ENCODE data around the gene CAMK2B.

Gene CAMK2B

DNA sequence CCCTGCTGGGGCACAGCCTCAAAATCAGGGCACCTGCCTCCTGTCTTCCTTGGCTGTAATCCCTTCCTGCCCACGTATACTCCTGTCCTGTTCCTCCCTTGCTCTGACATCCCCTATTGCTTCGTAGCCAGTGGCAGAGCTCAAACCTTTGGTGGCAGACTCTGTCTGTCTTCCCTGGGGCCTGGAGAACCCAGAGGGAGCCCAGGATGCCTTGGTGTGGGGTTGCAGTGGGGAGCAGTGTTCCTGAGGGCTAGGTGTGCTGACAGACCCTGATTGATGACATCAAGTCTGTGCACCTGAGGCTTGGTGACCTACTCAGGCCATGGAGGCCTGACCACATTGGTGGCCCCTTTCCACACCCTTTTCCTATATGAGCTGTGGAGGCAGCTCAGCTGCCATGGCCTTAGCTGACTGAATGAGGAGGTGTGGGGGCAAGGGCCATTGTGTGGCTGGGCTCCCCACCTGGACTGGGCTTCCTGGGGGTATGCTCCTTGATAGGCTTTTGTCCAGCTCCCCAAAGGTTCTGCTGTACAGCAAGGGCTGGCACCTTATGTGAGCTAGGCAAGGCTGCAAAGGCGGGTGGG lies 130.7 kb downstream of the CAMK2B start:
- no peaks in the 10 kb centered on the region for H3K79me2 ChIP-seq (ENCODE audit: insufficient read depth, low read length)
- no peaks in the 10 kb centered on the region for H3K27me3 ChIP-seq (ENCODE audit: insufficient read depth, low read length, poor library complexity)
- H3K27ac ChIP-seq (ENCODE audit: low read length): no peak overlapping the region
- no peaks in the 10 kb centered on the region for H3K36me3 ChIP-seq (ENCODE audit: insufficient read depth, low read length)
- H3K4me2 ChIP-seq (ENCODE audit: insufficient read depth, low read length): no peak overlapping the region
- TF ChIP-seq, protein P1, sequence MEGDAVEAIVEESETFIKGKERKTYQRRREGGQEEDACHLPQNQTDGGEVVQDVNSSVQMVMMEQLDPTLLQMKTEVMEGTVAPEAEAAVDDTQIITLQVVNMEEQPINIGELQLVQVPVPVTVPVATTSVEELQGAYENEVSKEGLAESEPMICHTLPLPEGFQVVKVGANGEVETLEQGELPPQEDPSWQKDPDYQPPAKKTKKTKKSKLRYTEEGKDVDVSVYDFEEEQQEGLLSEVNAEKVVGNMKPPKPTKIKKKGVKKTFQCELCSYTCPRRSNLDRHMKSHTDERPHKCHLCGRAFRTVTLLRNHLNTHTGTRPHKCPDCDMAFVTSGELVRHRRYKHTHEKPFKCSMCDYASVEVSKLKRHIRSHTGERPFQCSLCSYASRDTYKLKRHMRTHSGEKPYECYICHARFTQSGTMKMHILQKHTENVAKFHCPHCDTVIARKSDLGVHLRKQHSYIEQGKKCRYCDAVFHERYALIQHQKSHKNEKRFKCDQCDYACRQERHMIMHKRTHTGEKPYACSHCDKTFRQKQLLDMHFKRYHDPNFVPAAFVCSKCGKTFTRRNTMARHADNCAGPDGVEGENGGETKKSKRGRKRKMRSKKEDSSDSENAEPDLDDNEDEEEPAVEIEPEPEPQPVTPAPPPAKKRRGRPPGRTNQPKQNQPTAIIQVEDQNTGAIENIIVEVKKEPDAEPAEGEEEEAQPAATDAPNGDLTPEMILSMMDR (IDR thresholded peaks at IDR 0.05; ENCODE audit: borderline replicate concordance, extremely low read depth, low read length, poor library complexity, severe bottlenecking): no peak
- no peak for TF ChIP-seq EZH2 (IDR thresholded peaks at IDR 0.05; ENCODE audit: borderline replicate concordance, low read depth, low read length, severe bottlenecking)
- peaks cover 11% of the 10 kb centered on the region for H3K4me1 ChIP-seq (ENCODE audit: insufficient read depth, low read length)
- ATAC-seq (ENCODE audit: insufficient read depth, low read depth) (no peak), DNase-seq (no peak)
- H3K4me3 ChIP-seq (ENCODE audit: low read depth in 1 of 2, low read length in 2 of 2): no peak overlapping the region
- no peaks in the 10 kb centered on the region for H4K20me1 ChIP-seq (ENCODE audit: insufficient read depth, low read length)
- no peak overlapping the region for H2AFZ ChIP-seq (ENCODE audit: low read depth, low read length)
- H3K9ac ChIP-seq (ENCODE audit: low read depth, low read length): no peak overlapping the region
- H3K9me3 ChIP-seq (ENCODE audit: insufficient read depth, low read length, severe bottlenecking): no peaks in the 10 kb centered on the region

DNA sequence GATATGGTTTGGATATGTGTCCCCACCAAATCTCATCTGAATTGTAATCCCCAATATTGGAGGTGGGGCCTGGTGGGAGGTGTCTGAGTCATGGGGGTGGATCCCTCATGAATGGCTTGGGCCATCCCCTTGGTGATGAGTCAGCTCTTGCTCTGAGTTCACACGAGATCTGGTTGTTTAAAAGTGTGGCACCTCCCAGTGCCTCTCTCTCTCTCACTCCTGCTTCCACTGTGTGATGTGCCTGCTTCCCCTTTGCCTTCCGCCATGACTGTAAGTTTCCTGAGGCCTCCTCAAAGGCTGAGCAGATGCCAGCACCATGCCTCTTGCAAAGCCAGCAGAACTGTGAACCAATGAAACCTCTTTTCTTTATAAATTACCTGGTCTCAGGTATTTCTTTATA lies 131.3 kb downstream of the CAMK2B start:
- Histone ChIP-seq H3K9me3 (ENCODE audit: insufficient read depth, low read length, severe bottlenecking) (no peaks in the 10 kb centered on the region), H3K4me2 (ENCODE audit: insufficient read depth, low read length) (no peak overlapping the region), H3K79me2 (ENCODE audit: insufficient read depth, low read length) (no peaks in the 10 kb centered on the region), H3K36me3 (ENCODE audit: insufficient read depth, low read length) (no peaks in the 10 kb centered on the region), H2AFZ (ENCODE audit: low read depth, low read length) (no peak overlapping the region), H3K4me3 (ENCODE audit: low read depth in 1 of 2, low read length in 2 of 2) (no peak overlapping the region), H3K4me1 (ENCODE audit: insufficient read depth, low read length) (peaks cover 11% of the 10 kb centered on the region), H3K27ac (ENCODE audit: low read length) (no peak overlapping the region), H3K27me3 (ENCODE audit: insufficient read depth, low read length, poor library complexity) (no peaks in the 10 kb centered on the region), H3K9ac (ENCODE audit: low read depth, low read length) (no peak overlapping the region), H4K20me1 (ENCODE audit: insufficient read depth, low read length) (no peaks in the 10 kb centered on the region; the same call in 1 of the 2 replicates)
- DNase-seq (no peak), ATAC-seq (ENCODE audit: insufficient read depth, low read depth) (no peak)
- TF ChIP-seq, protein P1 (IDR thresholded peaks at IDR 0.05; ENCODE audit: borderline replicate concordance, extremely low read depth, low read length, poor library complexity, severe bottlenecking): no peak

DNA sequence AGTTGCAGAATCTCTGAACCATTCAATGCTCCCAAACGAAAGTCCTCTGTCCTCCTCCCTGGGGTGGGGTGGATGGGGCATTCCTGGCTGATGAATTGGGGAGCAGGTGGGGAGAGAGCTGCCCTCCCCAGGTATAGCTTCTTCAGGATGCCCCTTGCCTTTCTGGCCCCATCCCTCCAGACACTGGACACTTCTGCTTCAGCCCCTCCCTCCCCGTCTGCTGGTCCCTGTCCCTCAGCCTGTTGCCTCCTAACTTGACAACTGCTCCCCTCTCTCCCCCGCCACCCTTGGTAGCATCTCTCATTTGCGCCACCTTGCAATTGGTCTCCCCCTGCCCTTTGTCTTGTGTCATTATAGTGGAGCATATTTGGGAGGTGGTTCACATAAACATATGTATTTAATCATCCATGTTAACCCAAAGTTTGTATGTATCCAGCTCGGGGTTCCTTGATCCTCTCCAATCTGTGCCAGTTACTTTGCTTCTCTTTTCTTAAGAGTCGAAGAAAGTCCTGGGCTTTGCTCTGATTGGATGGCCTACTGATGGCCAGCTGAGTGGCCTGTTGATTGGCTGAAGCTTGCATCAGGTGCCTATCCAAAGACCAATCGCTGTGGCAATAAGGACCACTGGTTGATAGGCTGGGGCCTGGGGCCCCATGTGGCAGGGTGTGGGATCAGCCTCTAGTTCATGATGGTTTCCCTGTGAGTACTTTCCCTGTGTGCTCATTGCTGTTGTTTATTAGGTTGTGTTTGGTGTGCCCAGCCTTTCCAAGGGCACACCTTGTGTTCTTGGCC lies 132.2 kb downstream of the CAMK2B start:
- Histone ChIP-seq H3K4me1 (ENCODE audit: insufficient read depth, low read length) (peaks cover 11% of the 10 kb centered on the region), H3K27ac (ENCODE audit: low read length) (no peak overlapping the region), H3K9ac (ENCODE audit: low read depth, low read length) (no peak overlapping the region), H3K9me3 (ENCODE audit: insufficient read depth, low read length, severe bottlenecking) (no peaks in the 10 kb centered on the region), H3K79me2 (ENCODE audit: insufficient read depth, low read length) (no peaks in the 10 kb centered on the region), H3K4me3 (ENCODE audit: low read depth in 1 of 2, low read length in 2 of 2) (no peak overlapping the region), H3K36me3 (ENCODE audit: insufficient read depth, low read length) (no peaks in the 10 kb centered on the region), H4K20me1 (ENCODE audit: insufficient read depth, low read length) (no peaks in the 10 kb centered on the region; the same call in 1 of the 2 replicates), H2AFZ (ENCODE audit: low read depth, low read length) (no peak overlapping the region), H3K4me2 (ENCODE audit: insufficient read depth, low read length) (no peak overlapping the region), H3K27me3 (ENCODE audit: insufficient read depth, low read length, poor library complexity) (no peaks in the 10 kb centered on the region)
- DNase-seq: no peak
- TF ChIP-seq, protein P1 (IDR thresholded peaks at IDR 0.05; ENCODE audit: borderline replicate concordance, extremely low read depth, low read length, poor library complexity, severe bottlenecking): no peak
- no peak for TF ChIP-seq EZH2 (IDR thresholded peaks at IDR 0.05; ENCODE audit: borderline replicate concordance, low read depth, low read length, severe bottlenecking)
- ATAC-seq (ENCODE audit: insufficient read depth, low read depth): no peak
